Measurements from ENCODE around the gene AFF2.

DNA sequence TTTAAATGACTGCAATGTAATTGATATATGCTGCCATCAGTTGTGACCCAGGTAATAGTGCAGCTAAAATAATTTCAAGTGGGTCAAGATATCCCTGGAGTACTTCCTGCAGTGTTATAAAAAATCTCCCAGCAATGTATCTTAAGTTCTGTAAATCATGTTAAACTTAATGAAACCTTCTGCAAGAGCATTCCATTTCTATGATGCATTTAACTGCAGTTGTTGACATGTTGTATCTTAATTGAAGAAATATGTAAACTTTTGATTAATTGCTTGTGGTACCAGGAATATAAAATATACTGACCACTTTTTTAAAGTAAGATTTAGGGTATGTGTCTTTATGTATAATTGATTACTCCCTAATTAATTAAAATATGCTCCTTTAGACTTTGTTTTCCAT, 213.6 kb downstream of the AFF2 start:
- TF ChIP-seq, protein P1, sequence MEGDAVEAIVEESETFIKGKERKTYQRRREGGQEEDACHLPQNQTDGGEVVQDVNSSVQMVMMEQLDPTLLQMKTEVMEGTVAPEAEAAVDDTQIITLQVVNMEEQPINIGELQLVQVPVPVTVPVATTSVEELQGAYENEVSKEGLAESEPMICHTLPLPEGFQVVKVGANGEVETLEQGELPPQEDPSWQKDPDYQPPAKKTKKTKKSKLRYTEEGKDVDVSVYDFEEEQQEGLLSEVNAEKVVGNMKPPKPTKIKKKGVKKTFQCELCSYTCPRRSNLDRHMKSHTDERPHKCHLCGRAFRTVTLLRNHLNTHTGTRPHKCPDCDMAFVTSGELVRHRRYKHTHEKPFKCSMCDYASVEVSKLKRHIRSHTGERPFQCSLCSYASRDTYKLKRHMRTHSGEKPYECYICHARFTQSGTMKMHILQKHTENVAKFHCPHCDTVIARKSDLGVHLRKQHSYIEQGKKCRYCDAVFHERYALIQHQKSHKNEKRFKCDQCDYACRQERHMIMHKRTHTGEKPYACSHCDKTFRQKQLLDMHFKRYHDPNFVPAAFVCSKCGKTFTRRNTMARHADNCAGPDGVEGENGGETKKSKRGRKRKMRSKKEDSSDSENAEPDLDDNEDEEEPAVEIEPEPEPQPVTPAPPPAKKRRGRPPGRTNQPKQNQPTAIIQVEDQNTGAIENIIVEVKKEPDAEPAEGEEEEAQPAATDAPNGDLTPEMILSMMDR (IDR thresholded peaks at IDR 0.05): no peak
- no peak for TF ChIP-seq POLR2AphosphoS5 (IDR thresholded peaks at IDR 0.05)
- TF ChIP-seq EP300 (IDR thresholded peaks at IDR 0.05): no peak
- no peak for TF ChIP-seq POLR2A (IDR thresholded peaks at IDR 0.05)

All from upper lobe of left lung (tissue), 4 donors.